Heart right ventricle (tissue), 16 donors: ENCODE measurements around the gene NT5DC1. TPM values are rescaled to one million over a fixed set of nuclear protein-coding genes. Genes with fewer than 3 reads are reported as not detected.

ENCODE experiments used
- ATAC-seq, 8 donors: fragments of 200-7000 bp; cut with Tn5 transposase; one replicate each; pipeline ENCODE4 v1.9.1; 2020; ENCODE audit warnings: mild to moderate bottlenecking in 8 of 8, moderate library complexity in 8 of 8, moderate number of reproducible peaks in 1 of 8
- DNase-seq, 2 donors: peaks; one replicate each; pipeline ENCODE4 v3.0.0-alpha.2; 2020
- H3K27ac ChIP-seq, 10 donors: fragments of 200-600 bp; sonication (generic) in 2 of 10; one replicate each; pipeline versions ENCODE4 v1.5.0 to v1.8.0; 2020 to 2022; ENCODE audit warnings: mild to moderate bottlenecking in 3 of 10
- H3K27me3 ChIP-seq, 7 donors: fragments of 200-600 bp; one replicate each; pipeline ENCODE4 v1.8.0; 2021 to 2022; ENCODE audit warnings: mild to moderate bottlenecking in 2 of 7
- H3K36me3 ChIP-seq, 9 donors: fragments of 200-600 bp; sonication (generic) in 1 of 9; one replicate each; pipeline versions ENCODE4 v1.5.0 to v1.8.0; 2020 to 2022; ENCODE audit warnings: mild to moderate bottlenecking in 2 of 9
- H3K4me1 ChIP-seq, 9 donors: fragments of 200-600 bp; sonication (generic) in 1 of 9; one replicate each; pipeline versions ENCODE4 v1.5.0 to v1.8.0; 2020 to 2022; ENCODE audit warnings: mild to moderate bottlenecking in 4 of 9
- H3K4me3 ChIP-seq, 10 donors: fragments of 200-600 bp; sonication (generic) in 2 of 10; one replicate each; pipeline versions ENCODE4 v1.5.0 to v1.8.0; 2020 to 2022; ENCODE audit warnings: mild to moderate bottlenecking in 7 of 10, moderate library complexity in 2 of 10
- H3K9me3 ChIP-seq, 11 donors: fragments of 200-600 bp in 10 of 11; sonication (generic) in 2 of 11; one replicate each; pipeline versions ENCODE4 v1.5.0 to v1.8.0; 2013 to 2022; ENCODE audit warnings: mild to moderate bottlenecking in 2 of 11, control low read depth in 1 of 11, moderate library complexity in 1 of 11
- CTCF ChIP-seq, 9 donors: fragments of 200-600 bp; sonication (generic) in 2 of 9; IDR thresholded peaks; one replicate each; pipeline versions ENCODE4 v1.5.0 to v1.8.0; 2021 to 2022; ENCODE audit warnings: antibody characterized with exemption in 9 of 9, mild to moderate bottlenecking in 5 of 9, moderate library complexity in 1 of 9
- WGBS, 2 donors: extraction: QIAGEN DNeasy Blood & Tissue Kit; methylation state at CpG; one replicate each; pipeline ENCODE4 v1.1.7; 2013; ENCODE audit warnings: inconsistent platforms in 1 of 2; 5-methylcytosine and 5-hydroxymethylcytosine counted together
- intact Hi-C, 10 donors: fragments of 100-400 bp; cut with DNase I; formaldehyde crosslinking; loops; one replicate each; pipeline versions ENCODE4 v1.11.1 to v1.14.2; 2022
- polyA plus RNA-seq, 2 donors: library from polyadenylated mRNA; stranded (reverse); fragments of 200-250 nt; gene quantifications; one replicate each; pipeline ENCODE4 v1.2.3, GENCODE V29; 2013
- total RNA-seq, 10 donors: library from RNA; stranded (reverse); fragmentation: NEBNext Ultra II Directional in 3 of 10; extraction: Animal tissue kit (Norgen Biotek cat#: 25700) in 3 of 10; gene quantifications; one replicate each; pipeline versions ENCODE4 v1.2.1 to v1.2.4, GENCODE V29; 2021 to 2023
- donor health status: Arrhythmogenic right ventricular cardiomyopathy.
- donor health status: ischemic (EF 13 %, LVEDD 7.1; RV severe dilation, severe dysfunction).
- donor health status: healthy with polysubstance abuse.
- donor health status: DM: no; HTN: yes; CAD: no.
- donor health status: DM: no; HTN: no; CAD: no.
- donor health status: ischemic (EF 25% LVEDD 6.9; RV normal size, moderate dysfunction).
- donor health status: ischemic (EF 25% LVEDD 5.7; RV mildly dilated, moderate dysfunction).
- donor health status: healthy.
- donor health status: DM: yes; HTN: yes; CAD: no.
- donor health status: Ischemic cardiomyopathy.
- donor health status: ischemic (EF 35%, LVEDD 5.7; RV mildly dilated, moderate dysfunction).
- donor health status: nonischemic (EF 11% LVEDD 7.7; RV severe dilation, severe dysfunction).
- donor health status: DM: yes; HTN: yes; CAD: no.
- donor health status: PGD.
- donor health status: ischemic (EF 29% LVEDD 5.4; RV normal size, mild dysfunction).
- donor health status: nonischemic (EF 23%, LVEDD 6.1; RV moderate dilation, normal function).

The NT5DC1 gene
- total and polyA plus RNA-seq, 12 donors, result 5.9 to 69.7 (median 57.3) TPM

DNA sequence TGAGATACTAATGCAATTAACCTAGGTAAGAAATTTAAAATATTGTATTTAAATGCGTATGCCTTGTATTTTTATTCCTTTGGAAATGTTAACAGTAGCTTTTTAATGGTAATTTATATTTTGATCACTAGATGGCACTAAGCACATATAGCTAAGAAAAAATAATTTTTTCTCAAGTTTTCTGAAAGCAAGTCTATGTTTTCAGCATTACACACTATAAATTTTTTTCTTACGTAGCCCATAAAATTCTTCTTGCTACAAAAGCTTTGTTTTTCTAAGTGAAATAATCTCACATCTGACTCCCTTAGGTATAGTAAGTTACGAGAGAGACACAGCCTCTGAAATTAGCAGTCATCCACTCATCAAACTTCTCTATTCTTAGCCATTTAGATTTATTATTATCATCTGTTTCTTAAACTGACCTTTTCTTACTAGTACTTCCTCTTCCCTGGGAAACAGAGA is 117.5 kb downstream of the NT5DC1 start:
- Histone ChIP-seq H3K9me3 (no peaks in the 10 kb centered on the region), H3K36me3 (peaks cover 0 to 22% (median 0%) of the 10 kb centered on the region in 9 donors), H3K27me3 (no peaks in the 10 kb centered on the region), H3K4me1 (peaks cover 0 to 27% (median 3%) of the 10 kb centered on the region in 9 donors), H3K27ac (no peak overlapping the region), H3K4me3 (no peak overlapping the region)
- DNase-seq, result no peak
- intact Hi-C loops, result loop anchor here in 3 of 10 donors (5.0 to 10.0 kb wide), 3 partner anchors 49 to 347 kb away; no protein-coding TSS in a partner anchor
- 46 to 51% methylated on average over 3 of the region's 3 CpGs for WGBS, 2 donors
- peak in 8 of 9 donors; percentile 11 to 74 (median 60) for TF ChIP-seq CTCF (IDR thresholded peaks at IDR 0.05)
- no peak for ATAC-seq

DNA sequence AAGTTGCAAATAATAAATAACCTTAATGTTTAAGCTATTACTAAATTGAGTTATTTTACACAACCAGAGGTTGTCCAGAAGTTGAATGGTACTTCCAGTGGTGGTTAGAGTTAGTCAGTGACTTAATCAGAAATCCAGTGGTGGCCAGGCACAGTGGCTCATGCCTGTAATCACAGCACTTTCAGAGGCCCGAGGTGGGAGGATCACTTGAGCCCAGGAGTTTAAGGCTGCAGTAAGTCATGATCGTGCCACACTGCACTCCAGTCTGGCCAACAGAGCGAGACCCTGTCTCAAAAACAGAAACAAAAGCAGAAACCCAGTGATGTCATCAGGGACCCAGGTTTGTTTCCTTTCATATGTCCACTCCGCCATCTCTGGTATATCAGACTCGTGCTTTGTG is 118.2 kb downstream of the NT5DC1 start:
- no peak for DNase-seq
- Histone ChIP-seq H3K36me3 (peaks cover 0 to 29% (median 0%) of the 10 kb centered on the region in 9 donors), H3K27ac (no peak overlapping the region), H3K27me3 (no peaks in the 10 kb centered on the region), H3K9me3 (no peaks in the 10 kb centered on the region), H3K4me1 (peaks cover 0 to 27% (median 3%) of the 10 kb centered on the region in 9 donors), H3K4me3 (no peak overlapping the region)
- no peak for TF ChIP-seq CTCF (IDR thresholded peaks at IDR 0.05)
- ATAC-seq, result peak in 1 of 8 donors; percentile 45
- 72 to 82% methylated on average over 5 of the region's 5 CpGs for WGBS, 2 donors
- intact Hi-C loops, result loop anchor here in 3 of 10 donors (5.0 to 10.0 kb wide), 3 partner anchors 48 to 346 kb away; no protein-coding TSS in a partner anchor

- H3K4me3 ChIP-seq, result no peak overlapping the region
- intact Hi-C loops, result no loop called here
- peaks cover 0 to 27% (median 3%) of the 10 kb centered on the region in 9 donors for H3K4me1 ChIP-seq
- TF ChIP-seq CTCF (IDR thresholded peaks at IDR 0.05), result no peak
- no peaks in the 10 kb centered on the region for H3K9me3 ChIP-seq
- peaks cover 0 to 35% (median 0%) of the 10 kb centered on the region in 9 donors for H3K36me3 ChIP-seq
- no peak for ATAC-seq
- H3K27me3 ChIP-seq, result no peaks in the 10 kb centered on the region
- 73 to 76% methylated on average over 3 of the region's 3 CpGs for WGBS, 2 donors
- DNase-seq, result no peak
- no peak overlapping the region for H3K27ac ChIP-seq
Measured at GRCh38 chr6:116221067-116221466, 120.4 kb downstream of the NT5DC1 start.

- H3K9me3 ChIP-seq, result no peaks in the 10 kb centered on the region
- ATAC-seq (no peak), DNase-seq (no peak)
- no peak overlapping the region for H3K4me3 ChIP-seq
- WGBS, 2 donors, result 92 to 96% methylated on average over 2 of the region's 2 CpGs
- no peaks in the 10 kb centered on the region for H3K27me3 ChIP-seq
- peaks cover 0 to 25% (median 3%) of the 10 kb centered on the region in 9 donors for H3K4me1 ChIP-seq
- no peak overlapping the region for H3K27ac ChIP-seq
- intact Hi-C loops, result no loop called here
- TF ChIP-seq CTCF (IDR thresholded peaks at IDR 0.05), result no peak
- peaks cover 0 to 35% (median 0%) of the 10 kb centered on the region in 9 donors for H3K36me3 ChIP-seq
Measured at GRCh38 chr6:116221911-116222310, 121.3 kb downstream of the NT5DC1 start.
